Omental fat pad (tissue), 4 donors: Measurements from ENCODE around the gene ZNF200. TPM values are rescaled to one million over a fixed set of nuclear protein-coding genes. Genes with fewer than 3 reads are reported as not detected.
"Not testable (repeated sequence)": the region's sequence is repeated elsewhere in the genome, so short reads cannot be mapped to it uniquely, and the experiment has no call there.

Experiments
- ATAC-seq: fragments of 150-250 bp; one replicate; pipeline ENCODE4 v1.9.1; 2016; ENCODE audit warnings: mild to moderate bottlenecking, moderate library complexity; ENCODE audit not compliant: low FRiP score
- DNase-seq: peaks from one replicate; pipeline ENCODE4 v3.0.0-alpha.2; 2019; ENCODE audit warnings: low spot score
- total RNA-seq, 4 donors: library from RNA; depleted of rRNA; stranded (reverse); fragments of >200 nt; gene quantifications; one replicate each; pipeline ENCODE4 v1.1.0, GENCODE V29; 2016
- TF ChIP-seq, protein P1 (sequence below), 3 donors: fragments of 450-650 bp; IDR thresholded peaks; one replicate each; pipeline ENCODE4 v1.5.1; 2016 to 2017; ENCODE audit warnings: antibody characterized with exemption in 3 of 3, mild to moderate bottlenecking in 3 of 3, moderate library complexity in 2 of 3

The ZNF200 gene
- total RNA-seq, 4 donors from 2014 or later = 4.3 to 12.6 (median 8.7) TPM

- DNase-seq = no peak
- TF ChIP-seq, protein P1, sequence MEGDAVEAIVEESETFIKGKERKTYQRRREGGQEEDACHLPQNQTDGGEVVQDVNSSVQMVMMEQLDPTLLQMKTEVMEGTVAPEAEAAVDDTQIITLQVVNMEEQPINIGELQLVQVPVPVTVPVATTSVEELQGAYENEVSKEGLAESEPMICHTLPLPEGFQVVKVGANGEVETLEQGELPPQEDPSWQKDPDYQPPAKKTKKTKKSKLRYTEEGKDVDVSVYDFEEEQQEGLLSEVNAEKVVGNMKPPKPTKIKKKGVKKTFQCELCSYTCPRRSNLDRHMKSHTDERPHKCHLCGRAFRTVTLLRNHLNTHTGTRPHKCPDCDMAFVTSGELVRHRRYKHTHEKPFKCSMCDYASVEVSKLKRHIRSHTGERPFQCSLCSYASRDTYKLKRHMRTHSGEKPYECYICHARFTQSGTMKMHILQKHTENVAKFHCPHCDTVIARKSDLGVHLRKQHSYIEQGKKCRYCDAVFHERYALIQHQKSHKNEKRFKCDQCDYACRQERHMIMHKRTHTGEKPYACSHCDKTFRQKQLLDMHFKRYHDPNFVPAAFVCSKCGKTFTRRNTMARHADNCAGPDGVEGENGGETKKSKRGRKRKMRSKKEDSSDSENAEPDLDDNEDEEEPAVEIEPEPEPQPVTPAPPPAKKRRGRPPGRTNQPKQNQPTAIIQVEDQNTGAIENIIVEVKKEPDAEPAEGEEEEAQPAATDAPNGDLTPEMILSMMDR (IDR thresholded peaks at IDR 0.05) = no peak
- ATAC-seq = no peak
These were observed 23.0 kb downstream of the ZNF200 start for GRCh38 chr16:3212006-3212405.

DNA sequence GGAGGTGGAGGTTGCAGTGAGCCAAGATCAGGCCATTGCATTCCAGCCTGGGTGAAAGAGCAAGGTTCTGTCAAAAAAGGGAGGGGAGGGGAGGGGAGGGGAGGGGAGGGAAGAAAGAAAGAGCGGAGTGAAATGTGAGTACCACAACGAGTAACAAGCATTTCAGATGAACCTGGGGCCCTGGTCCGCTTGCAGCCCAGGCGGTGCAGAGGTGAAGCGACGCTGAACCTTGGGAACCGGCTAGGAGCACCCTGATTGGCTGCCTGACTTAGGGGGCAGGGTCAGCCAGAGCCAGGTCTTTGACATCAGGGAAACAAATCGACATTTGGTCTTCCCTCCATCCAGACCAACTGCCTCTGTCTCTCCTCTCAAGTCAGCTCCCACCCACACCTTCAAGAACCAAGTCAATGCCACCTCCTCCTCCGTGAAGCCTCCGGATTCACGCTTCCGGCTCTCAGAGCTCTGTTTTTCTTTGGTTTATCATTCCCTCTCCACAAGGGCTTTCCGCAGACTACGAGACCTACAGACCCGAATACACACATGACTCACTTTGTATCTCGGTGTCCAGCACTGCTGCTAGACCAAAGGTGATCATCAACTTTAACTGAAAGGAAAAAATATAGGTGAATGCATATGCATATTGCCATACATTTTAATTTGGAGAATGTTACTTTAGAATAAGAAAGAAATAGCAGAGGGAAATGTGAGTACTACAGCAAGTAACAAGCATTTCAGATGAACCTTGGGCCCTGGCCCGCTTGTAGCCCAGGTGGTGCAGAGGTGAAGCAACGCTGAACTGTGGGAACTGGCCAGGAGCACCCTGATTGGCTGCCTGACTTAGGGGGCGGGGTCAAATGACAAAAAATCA, 27.6 kb downstream of the ZNF200 start:
- no peak for DNase-seq
- TF ChIP-seq, protein P1 (IDR thresholded peaks at IDR 0.05) = no peak
- no peak for ATAC-seq

GRCh38 chr16:3205939-3206338, 29.0 kb downstream of the ZNF200 start:
- ATAC-seq = not testable (repeated sequence)

DNA sequence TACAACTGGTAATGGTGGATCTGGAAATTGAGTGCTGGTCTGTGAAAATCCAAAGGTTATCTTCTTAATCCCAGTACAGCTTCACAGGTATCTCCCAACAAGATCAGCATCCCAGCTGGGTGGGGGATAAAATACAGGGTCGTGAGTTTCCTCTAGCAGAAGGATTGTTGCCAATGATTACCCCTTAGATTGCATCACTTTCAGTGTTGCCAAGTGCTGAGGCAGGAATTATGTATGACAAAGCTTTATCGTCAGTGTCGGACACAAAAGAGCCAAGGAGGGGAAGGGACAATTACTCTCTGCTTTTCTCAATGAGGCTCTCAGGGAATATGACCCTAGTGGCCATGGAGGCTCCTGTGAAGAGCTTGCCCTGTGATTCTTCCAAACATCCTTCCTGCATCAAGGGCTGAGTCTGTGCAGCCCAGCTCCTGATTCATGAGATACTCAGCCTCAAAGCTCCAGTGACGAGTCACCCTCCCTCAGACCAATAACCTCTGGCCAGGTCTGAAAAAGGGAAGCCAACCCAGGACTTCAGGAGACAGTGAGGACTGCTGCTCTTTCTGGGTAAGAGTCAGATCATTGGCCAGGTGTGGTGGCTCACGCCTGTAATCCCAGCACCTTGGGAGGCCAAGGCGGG, 31.9 kb downstream of the ZNF200 start:
- ATAC-seq (no peak), DNase-seq (no peak)
- TF ChIP-seq, protein P1 (IDR thresholded peaks at IDR 0.05) = no peak

More at GRCh38 chr16:3205939-3206338, 29.0 kb downstream of the ZNF200 start:
- not testable (repeated sequence) for DNase-seq

GRCh38 chr16:3198334-3199072, 36.5 kb downstream of the ZNF200 start:
- DNase-seq (no peak), ATAC-seq (no peak)
- TF ChIP-seq, protein P1 (IDR thresholded peaks at IDR 0.05) = no peak

GRCh38 chr16:3197694-3198333, 37.1 kb downstream of the ZNF200 start:
- not testable (repeated sequence) for DNase-seq, ATAC-seq

DNA sequence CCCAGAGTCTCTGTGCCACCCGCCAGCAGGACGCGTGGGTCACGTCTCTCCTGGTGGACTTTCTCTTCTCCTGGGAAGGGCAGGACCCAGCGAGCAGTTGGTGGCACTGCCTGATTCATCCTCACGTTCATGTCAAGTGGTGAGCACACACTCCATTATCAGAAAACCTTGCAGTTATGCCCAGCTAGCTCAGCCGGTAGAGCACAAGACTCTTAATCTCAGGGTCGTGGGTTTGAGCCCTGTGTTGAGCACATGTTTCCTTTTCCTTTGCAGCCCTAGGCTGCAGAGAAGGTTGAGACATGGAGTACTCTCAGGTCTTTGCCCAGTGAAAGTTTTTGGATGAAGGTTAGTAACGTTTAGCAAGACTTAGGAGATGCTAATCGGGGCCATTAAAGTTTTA, 39.0 kb downstream of the ZNF200 start:
- no peak for ATAC-seq
- DNase-seq = no peak
- TF ChIP-seq, protein P1 (IDR thresholded peaks at IDR 0.05) = no peak
